Activated naive CD4-positive, alpha-beta T cell treated with anti-CD3 and anti-CD28 coated beads, Interleukin-2, amount 50 U/mL, for 72 hours (primary cell): ENCODE measurements around the gene SLCO3A1. TPM values are rescaled to one million over a fixed set of nuclear protein-coding genes. Genes with fewer than 3 reads are reported as not detected.

Experiments
- ATAC-seq, 2 donors: fragments of 150-1000 bp; cut with Tn5 transposase; 2 replicates each; pipeline ENCODE4 v1.10.0; 2021; ENCODE audit warnings: mild to moderate bottlenecking in 2 of 2, moderate library complexity in 2 of 2
- DNase-seq, 2 donors: peaks; one replicate each; pipeline ENCODE4 v3.0.0; 2021 to 2022; ENCODE audit warnings: low spot score in 2 of 2
- H3K27ac Mint-ChIP-seq, 2 donors: one replicate each; pipeline ENCODE4 v1.8.0; 2022; ENCODE audit warnings: mild to moderate bottlenecking in 2 of 2, mixed read lengths in 2 of 2
- H3K36me3 Mint-ChIP-seq, 2 donors: one replicate each; pipeline ENCODE4 v1.8.0; 2022; ENCODE audit warnings: mixed read lengths in 2 of 2
- H3K9me3 Mint-ChIP-seq, 2 donors: one replicate each; pipeline ENCODE4 v1.8.0; 2022; ENCODE audit warnings: mixed read lengths in 2 of 2
- total RNA-seq, 2 donors: library from RNA; stranded (reverse); gene quantifications; one replicate each; pipeline ENCODE4 v1.2.3, GENCODE V29; 2022

Gene SLCO3A1
- total RNA-seq, 2 donors from 2014 or later: 3.2 to 3.9 TPM

- ATAC-seq (no peak), DNase-seq (no peak)
- H3K36me3 Mint-ChIP-seq: peaks cover 0 to 6% of the 10 kb centered on the region in 2 donors
- peaks cover 0 to 10% of the 10 kb centered on the region in 2 donors for H3K9me3 Mint-ChIP-seq
- H3K27ac Mint-ChIP-seq: no peak overlapping the region
These were observed 152.9 kb downstream of the SLCO3A1 start for GRCh38 chr15:92006186-92007028.

- no peak for DNase-seq
- H3K9me3 Mint-ChIP-seq: peaks cover 0 to 10% of the 10 kb centered on the region in 2 donors
- ATAC-seq: peak; percentile 40 to 62
- no peak overlapping the region for H3K27ac Mint-ChIP-seq
- peaks cover 0 to 6% of the 10 kb centered on the region in 2 donors for H3K36me3 Mint-ChIP-seq
These were observed 155.7 kb downstream of the SLCO3A1 start for GRCh38 chr15:92009162-92009561.

GRCh38 chr15:92011611-92012367 lies 158.3 kb downstream of the SLCO3A1 start:
- H3K27ac Mint-ChIP-seq: peak overlapping the region in 1 of 2 donors; percentile 76
- ATAC-seq: peak; percentile 56 to 86
- DNase-seq: peak in 1 of 2 donors; percentile 33
- peaks cover 0 to 16% of the 10 kb centered on the region in 2 donors for H3K9me3 Mint-ChIP-seq
- H3K36me3 Mint-ChIP-seq: peaks cover 0 to 6% of the 10 kb centered on the region in 2 donors

GRCh38 chr15:92012368-92012629 lies 158.8 kb downstream of the SLCO3A1 start:
- DNase-seq: peak in 1 of 2 donors; percentile 26
- peak; percentile 82 to 83 for ATAC-seq
- peaks cover 0 to 12% of the 10 kb centered on the region in 2 donors for H3K9me3 Mint-ChIP-seq

DNA sequence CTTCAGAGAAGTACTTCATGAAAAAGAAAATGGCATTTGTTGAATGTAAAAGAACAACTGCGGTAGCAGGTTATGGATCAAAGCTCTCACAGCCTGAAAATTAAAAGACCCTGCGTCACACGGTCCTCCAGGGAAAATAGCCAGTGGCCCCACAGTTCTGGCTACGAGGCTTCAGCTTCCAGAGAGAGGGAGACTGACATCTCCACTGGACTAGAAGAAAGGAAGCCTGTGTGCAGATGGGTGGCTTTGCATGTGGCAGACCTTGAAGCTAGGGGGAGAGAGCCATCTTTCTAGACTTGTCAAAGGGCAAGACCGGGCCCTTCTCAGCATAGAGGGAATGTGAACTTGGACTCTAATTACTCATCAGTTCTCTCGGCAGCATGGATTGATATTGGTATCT lies 159.4 kb downstream of the SLCO3A1 start:
- no peak overlapping the region for H3K27ac Mint-ChIP-seq
- no peak for DNase-seq
- no peak for ATAC-seq
- H3K9me3 Mint-ChIP-seq: peaks cover 0 to 11% of the 10 kb centered on the region in 2 donors
- H3K36me3 Mint-ChIP-seq: no peaks in the 10 kb centered on the region

More at GRCh38 chr15:92012368-92012629, 158.8 kb downstream of the SLCO3A1 start:
- H3K36me3 Mint-ChIP-seq: peaks cover 0 to 2% of the 10 kb centered on the region in 2 donors
- H3K27ac Mint-ChIP-seq: peak overlapping the region in 1 of 2 donors; percentile 76

DNA sequence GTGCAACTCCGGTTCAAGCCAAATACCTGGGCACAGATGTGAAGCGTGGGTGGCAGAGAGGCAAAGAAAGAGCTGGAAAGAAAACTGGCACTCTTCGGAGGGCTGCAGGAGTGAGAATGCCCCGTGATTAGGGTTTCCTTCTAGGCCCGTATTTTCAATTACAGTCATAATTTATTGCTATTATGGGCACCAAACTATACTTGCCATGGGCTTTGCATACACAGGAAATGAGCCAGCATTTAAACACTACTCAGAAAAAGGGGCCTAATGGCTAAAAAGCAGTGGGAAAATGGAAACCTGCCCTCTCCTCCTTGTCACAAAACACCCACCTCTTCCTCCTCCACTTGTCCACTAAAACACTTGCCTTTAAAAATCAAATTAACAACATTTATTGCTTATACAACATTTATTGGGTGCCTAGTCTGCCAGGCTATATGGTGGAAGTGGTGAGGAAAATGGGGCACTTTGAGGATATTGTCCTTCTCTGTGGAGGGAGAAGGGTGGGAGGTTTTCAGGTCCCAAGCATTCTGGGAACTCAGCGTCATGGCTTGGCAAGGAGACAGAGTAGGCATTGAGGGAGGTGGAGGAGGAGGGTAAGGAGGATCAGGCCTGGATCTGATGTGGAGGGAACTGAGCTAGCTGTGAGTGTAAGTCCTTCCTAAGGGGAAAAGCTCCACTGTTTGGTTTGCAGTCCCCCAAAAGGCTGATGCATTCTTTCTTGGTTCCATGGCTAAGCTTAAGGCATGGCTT lies 160.9 kb downstream of the SLCO3A1 start:
- ATAC-seq (no peak), DNase-seq (no peak)
- H3K9me3 Mint-ChIP-seq: peaks cover 0 to 11% of the 10 kb centered on the region in 2 donors
- no peak overlapping the region for H3K27ac Mint-ChIP-seq
- no peaks in the 10 kb centered on the region for H3K36me3 Mint-ChIP-seq

GRCh38 chr15:92017882-92018534 lies 164.5 kb downstream of the SLCO3A1 start:
- Mint-ChIP-seq H3K27ac (peak overlapping the region; percentile 22 to 59), H3K36me3 (no peaks in the 10 kb centered on the region)

DNA sequence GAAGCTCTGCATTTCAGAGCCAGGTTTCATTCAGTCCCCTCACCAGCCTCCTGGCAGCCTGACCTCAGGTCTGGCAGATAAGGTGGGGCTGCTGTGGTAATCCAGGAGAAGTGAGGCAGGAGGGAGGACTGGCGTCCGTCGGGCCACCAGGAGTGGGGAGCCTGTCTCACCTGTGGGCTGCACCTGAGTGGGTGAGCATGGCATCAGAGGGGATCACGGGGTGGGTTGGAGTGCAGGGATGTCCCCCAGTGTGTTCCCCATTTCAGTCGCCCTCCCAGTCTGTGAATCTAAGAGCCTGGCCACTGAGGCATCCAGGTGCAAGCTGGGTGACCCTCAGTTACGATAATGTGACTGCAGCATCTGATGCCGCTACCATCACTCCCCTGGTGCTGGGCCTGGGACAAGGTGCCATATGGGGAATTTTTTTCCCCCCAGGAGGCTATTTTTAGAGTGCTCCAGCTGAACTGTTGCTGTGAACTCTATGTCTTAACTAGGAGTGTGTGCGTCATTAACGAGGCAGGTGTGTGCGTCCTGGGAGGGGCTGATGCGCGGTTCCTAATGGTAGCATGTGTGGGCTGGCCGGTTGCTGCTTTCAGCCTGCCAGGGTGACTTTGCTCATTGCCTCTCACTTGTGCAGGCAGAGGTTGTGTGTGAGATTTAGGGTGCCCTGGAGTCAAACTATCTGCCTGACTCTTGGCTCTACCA lies 165.2 kb downstream of the SLCO3A1 start:
- no peak for ATAC-seq
- no peaks in the 10 kb centered on the region for H3K36me3 Mint-ChIP-seq
- H3K27ac Mint-ChIP-seq: no peak overlapping the region
- DNase-seq: no peak
- H3K9me3 Mint-ChIP-seq: peaks cover 0 to 6% of the 10 kb centered on the region in 2 donors

More at GRCh38 chr15:92017882-92018534, 164.5 kb downstream of the SLCO3A1 start:
- H3K9me3 Mint-ChIP-seq: peaks cover 0 to 6% of the 10 kb centered on the region in 2 donors
- ATAC-seq: no peak
- DNase-seq: no peak

DNA sequence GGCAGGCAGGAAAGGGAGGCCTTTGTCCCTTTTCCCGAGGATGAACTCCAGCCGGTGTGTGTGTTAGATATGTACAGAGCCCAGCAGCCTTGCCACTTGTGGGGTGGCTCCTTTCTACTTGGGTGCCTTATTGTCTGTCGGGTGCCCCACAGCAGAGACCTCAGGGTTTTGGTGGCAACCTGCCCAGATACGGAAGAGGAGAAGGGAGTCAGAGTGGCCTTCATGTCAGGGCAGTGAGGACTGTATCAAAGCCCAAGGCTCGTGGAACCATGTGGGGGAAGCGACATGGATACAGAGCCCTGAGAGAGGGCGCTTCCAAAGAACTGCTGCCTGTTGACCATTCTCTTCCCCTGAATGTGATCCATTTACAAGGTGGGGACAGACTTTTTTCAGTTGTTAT lies 166.2 kb downstream of the SLCO3A1 start:
- no peaks in the 10 kb centered on the region for H3K36me3 Mint-ChIP-seq
- no peak overlapping the region for H3K27ac Mint-ChIP-seq
- ATAC-seq: no peak
- H3K9me3 Mint-ChIP-seq: peaks cover 0 to 6% of the 10 kb centered on the region in 2 donors
- no peak for DNase-seq

- peaks cover 0 to 6% of the 10 kb centered on the region in 2 donors for H3K9me3 Mint-ChIP-seq
- no peaks in the 10 kb centered on the region for H3K36me3 Mint-ChIP-seq
- no peak for ATAC-seq
- no peak for DNase-seq
- no peak overlapping the region for H3K27ac Mint-ChIP-seq
These were observed 166.7 kb downstream of the SLCO3A1 start for GRCh38 chr15:92020207-92020606.

DNA sequence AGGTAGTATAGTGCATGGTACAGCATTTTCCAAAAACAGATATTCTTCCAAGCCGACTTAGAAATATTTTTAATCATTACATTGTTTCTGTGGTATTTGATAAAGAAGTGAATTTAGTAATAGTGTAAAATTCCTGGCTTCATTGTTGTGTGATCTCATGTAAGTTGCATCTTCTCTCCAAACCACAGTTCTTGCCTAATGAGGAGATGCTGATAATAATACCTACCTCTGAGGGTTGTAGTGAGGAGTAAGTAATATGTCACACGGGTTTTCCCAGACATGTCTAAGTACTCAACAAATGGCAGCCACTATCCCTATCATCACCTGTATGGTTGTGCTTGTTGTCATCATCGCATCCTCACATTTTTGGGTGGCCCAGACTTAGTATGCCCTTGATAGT lies 167.3 kb downstream of the SLCO3A1 start:
- H3K9me3 Mint-ChIP-seq: peaks cover 0 to 1% of the 10 kb centered on the region in 2 donors
- ATAC-seq (no peak), DNase-seq (no peak)
- H3K36me3 Mint-ChIP-seq: no peaks in the 10 kb centered on the region
- H3K27ac Mint-ChIP-seq: no peak overlapping the region

DNA sequence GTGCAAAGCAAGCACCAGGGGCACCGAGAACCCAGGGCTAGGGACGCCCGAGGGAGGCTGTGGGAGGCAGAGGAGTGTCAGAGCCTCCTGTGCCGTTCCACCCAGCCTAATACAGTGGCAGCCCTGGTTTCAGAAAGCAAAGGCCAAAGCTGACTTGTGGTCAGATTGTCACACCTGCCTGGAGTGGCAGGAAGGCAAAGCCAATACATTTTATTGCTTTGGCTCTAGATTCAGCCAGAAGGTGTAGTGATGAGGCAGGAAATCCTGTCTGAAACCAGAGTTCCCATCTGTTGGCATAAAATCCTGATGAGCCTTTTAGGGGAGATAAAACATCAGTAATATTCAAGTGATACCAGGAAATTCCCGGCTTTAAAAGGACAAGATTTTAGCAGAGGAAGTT lies 168.3 kb downstream of the SLCO3A1 start:
- DNase-seq (no peak), ATAC-seq (peak in 1 of 2 donors; percentile 59)
- no peaks in the 10 kb centered on the region for H3K9me3 Mint-ChIP-seq
- H3K27ac Mint-ChIP-seq: no peak overlapping the region
- H3K36me3 Mint-ChIP-seq: no peaks in the 10 kb centered on the region

DNA sequence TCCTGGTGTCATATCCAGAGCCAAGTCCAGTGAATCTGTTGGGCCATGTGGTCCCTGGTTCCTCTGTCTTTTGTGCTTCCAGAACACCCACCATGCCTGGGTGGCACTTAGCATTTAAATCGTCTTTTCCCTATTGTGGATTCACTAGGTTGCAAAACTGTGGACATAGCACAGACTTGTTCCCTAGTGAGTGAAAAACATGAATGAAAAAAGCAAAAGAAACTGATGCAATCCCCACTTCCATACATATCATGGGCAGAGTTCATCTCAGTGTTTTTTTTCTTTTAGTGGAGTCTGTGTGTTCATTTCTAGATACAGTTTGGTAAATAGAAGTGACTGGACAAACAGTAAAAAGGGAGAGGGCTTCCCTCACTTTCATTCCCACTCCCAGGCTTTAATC lies 170.5 kb downstream of the SLCO3A1 start:
- Mint-ChIP-seq H3K27ac (no peak overlapping the region), H3K9me3 (no peaks in the 10 kb centered on the region), H3K36me3 (peaks cover 4 to 6% of the 10 kb centered on the region in 2 donors)
- DNase-seq (no peak), ATAC-seq (no peak)

GRCh38 chr15:92025706-92026270 lies 172.3 kb downstream of the SLCO3A1 start:
- DNase-seq: no peak
- H3K36me3 Mint-ChIP-seq: peaks cover 4 to 6% of the 10 kb centered on the region in 2 donors
- no peaks in the 10 kb centered on the region for H3K9me3 Mint-ChIP-seq
- H3K27ac Mint-ChIP-seq: no peak overlapping the region
- no peak for ATAC-seq

- Mint-ChIP-seq H3K36me3 (peaks cover 4 to 6% of the 10 kb centered on the region in 2 donors), H3K27ac (no peak overlapping the region), H3K9me3 (no peaks in the 10 kb centered on the region)
- DNase-seq (no peak), ATAC-seq (no peak)
These were observed 174.8 kb downstream of the SLCO3A1 start for GRCh38 chr15:92028389-92028724.

- ATAC-seq: no peak
- Mint-ChIP-seq H3K36me3 (peaks cover 4 to 6% of the 10 kb centered on the region in 2 donors), H3K9me3 (no peaks in the 10 kb centered on the region), H3K27ac (no peak overlapping the region)
- DNase-seq: no peak
These were observed 176.3 kb downstream of the SLCO3A1 start for GRCh38 chr15:92029767-92030166.
